Measurements from ENCODE around the gene ZNF214. TPM values are rescaled to one million over a fixed set of nuclear protein-coding genes. Genes with fewer than 3 reads are reported as not detected.

Gene ZNF214
- total RNA-seq, 1 donor from 2014 or later: 2.6 TPM

DNA sequence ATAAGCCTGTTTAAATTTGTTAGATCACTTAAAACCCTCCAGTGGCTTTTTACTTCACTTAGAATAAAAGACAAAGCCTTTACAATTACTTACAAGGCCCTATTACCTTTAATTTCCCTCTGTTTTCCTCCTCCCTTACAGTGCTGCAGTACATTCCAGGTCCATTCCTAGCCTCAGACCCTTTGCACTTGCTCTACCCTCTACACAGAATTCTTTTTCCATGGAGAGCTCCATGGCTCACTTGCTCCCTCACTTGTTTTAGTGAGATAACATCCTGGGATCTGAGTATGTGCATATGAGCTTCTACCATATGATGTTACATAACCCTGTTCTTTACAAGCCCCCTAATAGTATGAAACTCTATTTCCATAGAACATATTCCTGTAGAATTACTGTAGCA lies 24.4 kb downstream of the ZNF214 start:
- H3K27me3 ChIP-seq (ENCODE audit: control insufficient read depth, insufficient read depth, low read length): no peaks in the 10 kb centered on the region
- TF ChIP-seq, protein P1, sequence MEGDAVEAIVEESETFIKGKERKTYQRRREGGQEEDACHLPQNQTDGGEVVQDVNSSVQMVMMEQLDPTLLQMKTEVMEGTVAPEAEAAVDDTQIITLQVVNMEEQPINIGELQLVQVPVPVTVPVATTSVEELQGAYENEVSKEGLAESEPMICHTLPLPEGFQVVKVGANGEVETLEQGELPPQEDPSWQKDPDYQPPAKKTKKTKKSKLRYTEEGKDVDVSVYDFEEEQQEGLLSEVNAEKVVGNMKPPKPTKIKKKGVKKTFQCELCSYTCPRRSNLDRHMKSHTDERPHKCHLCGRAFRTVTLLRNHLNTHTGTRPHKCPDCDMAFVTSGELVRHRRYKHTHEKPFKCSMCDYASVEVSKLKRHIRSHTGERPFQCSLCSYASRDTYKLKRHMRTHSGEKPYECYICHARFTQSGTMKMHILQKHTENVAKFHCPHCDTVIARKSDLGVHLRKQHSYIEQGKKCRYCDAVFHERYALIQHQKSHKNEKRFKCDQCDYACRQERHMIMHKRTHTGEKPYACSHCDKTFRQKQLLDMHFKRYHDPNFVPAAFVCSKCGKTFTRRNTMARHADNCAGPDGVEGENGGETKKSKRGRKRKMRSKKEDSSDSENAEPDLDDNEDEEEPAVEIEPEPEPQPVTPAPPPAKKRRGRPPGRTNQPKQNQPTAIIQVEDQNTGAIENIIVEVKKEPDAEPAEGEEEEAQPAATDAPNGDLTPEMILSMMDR (IDR thresholded peaks at IDR 0.05; ENCODE audit: insufficient read depth, low read length, severe bottlenecking): no peak
- FAIRE-seq (no peak), DNase-seq (ENCODE audit: low read depth) (no peak)
- no peak overlapping the region for H3K4me3 ChIP-seq (ENCODE audit: low read depth, low read length)
- no peaks in the 10 kb centered on the region for H3K36me3 ChIP-seq (ENCODE audit: control insufficient read depth, insufficient read depth, low read length)

GRCh38 chr11:6992457-6993417 lies 27.4 kb downstream of the ZNF214 start:
- no peak for FAIRE-seq
- Histone ChIP-seq H3K36me3 (ENCODE audit: control insufficient read depth, insufficient read depth, low read length) (no peaks in the 10 kb centered on the region), H3K27me3 (ENCODE audit: control insufficient read depth, insufficient read depth, low read length) (no peaks in the 10 kb centered on the region), H3K4me3 (ENCODE audit: low read depth, low read length) (no peak overlapping the region)
- TF ChIP-seq, protein P1 (IDR thresholded peaks at IDR 0.05; ENCODE audit: insufficient read depth, low read length, severe bottlenecking): no peak
- peak; percentile 84 for DNase-seq (ENCODE audit: low read depth)

DNA sequence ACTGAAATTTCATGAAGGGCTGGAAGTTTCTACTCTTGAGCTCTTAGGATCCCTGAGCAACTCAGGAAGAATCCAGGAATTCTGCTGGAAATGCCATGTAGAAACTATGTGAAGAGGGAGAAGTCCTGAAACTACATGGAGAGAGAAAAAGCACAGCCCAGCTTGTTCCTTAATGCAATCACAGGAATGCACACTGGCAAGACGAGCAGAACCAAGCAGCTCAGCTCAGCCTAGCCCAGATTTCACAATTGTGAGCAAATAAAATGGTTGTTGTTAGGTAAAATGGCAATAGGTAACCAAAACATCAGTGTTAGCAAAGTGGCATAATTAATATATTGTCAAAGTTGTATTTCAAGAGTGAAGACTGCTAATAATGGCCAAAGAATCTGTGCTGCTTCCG lies 28.1 kb downstream of the ZNF214 start:
- TF ChIP-seq, protein P1 (IDR thresholded peaks at IDR 0.05; ENCODE audit: insufficient read depth, low read length, severe bottlenecking): no peak
- Histone ChIP-seq H3K4me3 (ENCODE audit: low read depth, low read length) (no peak overlapping the region), H3K27me3 (ENCODE audit: control insufficient read depth, insufficient read depth, low read length) (no peaks in the 10 kb centered on the region), H3K36me3 (ENCODE audit: control insufficient read depth, insufficient read depth, low read length) (no peaks in the 10 kb centered on the region)
- FAIRE-seq (no peak), DNase-seq (ENCODE audit: low read depth) (peak; percentile 22)

DNA sequence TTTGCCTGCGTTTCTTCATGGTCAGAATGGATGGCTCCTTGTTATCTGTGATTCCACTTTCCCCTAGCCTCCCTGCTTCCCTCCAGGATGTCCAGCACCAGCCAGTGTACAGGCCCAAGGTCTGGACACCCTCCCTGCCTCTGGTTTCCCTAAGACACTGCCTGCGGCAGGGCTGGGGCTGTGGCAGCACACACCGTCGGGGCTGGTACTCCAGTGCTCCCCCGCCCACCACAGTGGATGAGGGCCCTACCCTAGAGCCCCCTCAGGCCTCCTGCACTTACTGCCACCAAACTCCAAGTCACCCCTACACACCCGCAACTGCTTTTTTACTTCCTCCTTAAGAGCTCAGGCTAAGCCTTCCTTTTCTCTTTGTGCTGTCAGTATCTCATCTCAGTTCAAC lies 28.9 kb downstream of the ZNF214 start:
- DNase-seq (ENCODE audit: low read depth) (no peak), FAIRE-seq (no peak)
- TF ChIP-seq, protein P1 (IDR thresholded peaks at IDR 0.05; ENCODE audit: insufficient read depth, low read length, severe bottlenecking): no peak
- no peak overlapping the region for H3K4me3 ChIP-seq (ENCODE audit: low read depth, low read length)
- no peaks in the 10 kb centered on the region for H3K36me3 ChIP-seq (ENCODE audit: control insufficient read depth, insufficient read depth, low read length)
- no peaks in the 10 kb centered on the region for H3K27me3 ChIP-seq (ENCODE audit: control insufficient read depth, insufficient read depth, low read length)

DNA sequence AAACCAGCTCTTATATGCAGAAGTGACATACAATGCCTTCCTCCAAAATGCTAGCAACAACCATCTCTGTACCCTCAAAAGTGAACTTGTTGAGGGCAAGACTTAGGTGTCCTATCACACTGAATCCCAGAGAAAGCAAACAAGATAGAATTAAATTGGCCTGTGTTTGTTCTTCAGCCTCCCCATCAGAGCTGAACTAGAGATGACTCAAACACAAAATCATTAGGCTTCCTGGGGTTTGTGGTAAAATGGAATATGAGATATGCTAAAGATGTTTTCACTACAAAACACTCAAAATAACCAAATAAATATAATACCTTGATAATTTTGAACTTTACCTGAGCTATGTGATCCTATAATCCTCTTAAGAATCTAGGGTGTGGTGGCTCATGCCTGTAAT lies 31.6 kb downstream of the ZNF214 start:
- H3K4me3 ChIP-seq (ENCODE audit: low read depth, low read length): no peak overlapping the region
- FAIRE-seq (no peak), DNase-seq (ENCODE audit: low read depth) (no peak)
- no peaks in the 10 kb centered on the region for H3K27me3 ChIP-seq (ENCODE audit: control insufficient read depth, insufficient read depth, low read length)
- TF ChIP-seq, protein P1 (IDR thresholded peaks at IDR 0.05; ENCODE audit: insufficient read depth, low read length, severe bottlenecking): no peak
- no peaks in the 10 kb centered on the region for H3K36me3 ChIP-seq (ENCODE audit: control insufficient read depth, insufficient read depth, low read length)

All from bronchial epithelial cell (primary cell).